ENCODE data around the gene AXL.

The AXL gene

GRCh38 chr19:41235480-41235879, 16.5 kb downstream of the AXL start:
- no peak for DNase-seq (ENCODE audit: low read depth in 2 of 2)

- no peak for DNase-seq (ENCODE audit: low read depth in 2 of 2)
These were observed 19.2 kb downstream of the AXL start for GRCh38 chr19:41238244-41238643.

- DNase-seq (ENCODE audit: low read depth in 2 of 2): no peak
These were observed 20.3 kb downstream of the AXL start for GRCh38 chr19:41239363-41239762.

GRCh38 chr19:41239961-41240574, 21.0 kb downstream of the AXL start:
- DNase-seq (ENCODE audit: low read depth in 2 of 2): no peak

GRCh38 chr19:41241859-41242258, 22.8 kb downstream of the AXL start:
- DNase-seq (ENCODE audit: low read depth in 2 of 2): no peak

- no peak for DNase-seq (ENCODE audit: low read depth in 2 of 2)
These were observed 25.1 kb downstream of the AXL start for GRCh38 chr19:41244117-41244516.

GRCh38 chr19:41245843-41246242, 26.8 kb downstream of the AXL start:
- no peak for DNase-seq (ENCODE audit: low read depth in 2 of 2)

GRCh38 chr19:41248895-41249294, 29.9 kb downstream of the AXL start:
- no peak for DNase-seq (ENCODE audit: low read depth in 2 of 2)

- DNase-seq (ENCODE audit: low read depth in 2 of 2): no peak
These were observed 30.8 kb downstream of the AXL start for GRCh38 chr19:41249707-41250423.

- DNase-seq (ENCODE audit: low read depth in 2 of 2): no peak
These were observed 34.6 kb downstream of the AXL start for GRCh38 chr19:41253660-41254059.

GRCh38 chr19:41255171-41255570, 36.1 kb downstream of the AXL start:
- no peak for DNase-seq (ENCODE audit: low read depth in 2 of 2)

GRCh38 chr19:41261474-41262190, 42.6 kb downstream of the AXL start:
- no peak for DNase-seq (ENCODE audit: low read depth in 2 of 2)

- DNase-seq (ENCODE audit: low read depth in 2 of 2): peak; percentile 65 to 80
These were observed 44.2 kb downstream of the AXL start for GRCh38 chr19:41263042-41263849.

GRCh38 chr19:41263850-41264580, 45.0 kb downstream of the AXL start, which contains the start of gene HNRNPUL1:
Gene HNRNPUL1 (plus strand): TSS chr19:41264372. CDS start chr19:41264504, 132 bp downstream.
- DNase-seq (ENCODE audit: low read depth in 2 of 2): peak; percentile 95 to 96

GRCh38 chr19:41264581-41265394, 45.8 kb downstream of the AXL start:
- peak; percentile 48 to 57 for DNase-seq (ENCODE audit: low read depth in 2 of 2)

GRCh38 chr19:41265395-41266153, 46.6 kb downstream of the AXL start:
- DNase-seq (ENCODE audit: low read depth in 2 of 2): no peak

- DNase-seq (ENCODE audit: low read depth in 2 of 2): no peak
These were observed 50.0 kb downstream of the AXL start for GRCh38 chr19:41269055-41269454.

GRCh38 chr19:41269571-41269970, 50.5 kb downstream of the AXL start:
- DNase-seq (ENCODE audit: low read depth in 2 of 2): no peak

- DNase-seq (ENCODE audit: low read depth in 2 of 2): no peak
These were observed 54.1 kb downstream of the AXL start for GRCh38 chr19:41273076-41273475.

- DNase-seq (ENCODE audit: low read depth in 2 of 2): no peak
These were observed 55.8 kb downstream of the AXL start for GRCh38 chr19:41274802-41275201.

Data from stimulated activated CD8-positive, alpha-beta memory T cell treated with anti-CD3 and anti-CD28 coated beads, Interleukin-15, amount 100 ng/mL, for 48 hours (primary cell).